ENCODE data around the gene ZNF519.

Gene ZNF519

GRCh38 chr18:14092625-14093306 lies 39.5 kb downstream of the ZNF519 start:
- DNase-seq, result no peak

- no peak for DNase-seq
These were observed 42.5 kb downstream of the ZNF519 start for GRCh38 chr18:14089781-14090180.

DNA sequence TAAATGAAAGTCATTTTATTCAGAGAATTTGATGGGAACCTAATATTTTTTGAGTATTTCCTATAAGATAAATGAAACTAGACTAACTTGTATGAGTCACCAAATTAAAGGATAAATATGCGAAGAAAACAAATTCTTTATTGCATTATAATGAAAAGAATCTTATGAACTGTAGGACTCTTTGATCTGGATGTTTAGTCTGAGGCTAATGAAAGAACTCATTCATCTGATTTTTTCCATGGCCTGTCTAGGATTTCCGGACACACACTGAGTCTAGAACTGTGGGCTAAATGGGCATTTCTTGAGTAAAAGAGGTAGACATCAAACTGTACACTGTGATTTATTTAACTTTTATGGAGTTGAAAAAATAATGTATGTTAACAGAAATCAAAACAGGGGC lies 43.0 kb downstream of the ZNF519 start:
- no peak for DNase-seq

DNA sequence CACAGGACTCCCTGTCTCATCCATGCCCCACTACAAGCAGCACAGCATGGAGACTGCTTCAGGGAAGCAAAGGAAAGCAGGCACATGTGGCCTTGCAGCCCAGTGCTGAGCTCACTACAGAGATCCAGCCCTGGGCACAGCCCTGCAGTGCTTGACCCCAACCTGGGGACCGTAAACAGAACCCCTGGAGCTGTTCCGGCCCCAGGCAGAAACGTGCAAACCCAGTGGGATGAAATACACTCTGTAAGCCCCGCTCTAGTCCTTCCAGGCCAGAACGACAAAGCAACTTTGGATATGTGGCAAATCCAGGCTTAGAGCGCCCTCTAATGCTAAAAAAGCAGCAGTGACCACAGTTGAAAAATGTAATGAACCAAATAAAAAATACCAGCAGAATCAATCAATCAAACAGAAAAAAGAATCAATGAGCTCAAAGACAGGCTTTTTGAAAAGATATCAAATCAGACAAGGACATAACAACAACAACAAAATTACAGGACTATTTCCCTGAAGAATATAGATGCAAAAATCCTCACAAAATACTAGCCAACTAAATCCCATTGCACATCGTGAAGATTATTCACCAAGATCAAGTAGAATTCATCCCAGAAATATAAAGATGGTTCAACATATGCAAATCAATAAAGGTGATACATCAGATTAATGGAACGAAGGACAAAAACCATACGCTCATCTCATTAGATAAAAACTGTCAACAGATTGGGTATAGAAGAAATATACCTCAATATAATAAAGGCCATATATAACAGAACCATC lies 45.6 kb downstream of the ZNF519 start:
- DNase-seq, result no peak

DNA sequence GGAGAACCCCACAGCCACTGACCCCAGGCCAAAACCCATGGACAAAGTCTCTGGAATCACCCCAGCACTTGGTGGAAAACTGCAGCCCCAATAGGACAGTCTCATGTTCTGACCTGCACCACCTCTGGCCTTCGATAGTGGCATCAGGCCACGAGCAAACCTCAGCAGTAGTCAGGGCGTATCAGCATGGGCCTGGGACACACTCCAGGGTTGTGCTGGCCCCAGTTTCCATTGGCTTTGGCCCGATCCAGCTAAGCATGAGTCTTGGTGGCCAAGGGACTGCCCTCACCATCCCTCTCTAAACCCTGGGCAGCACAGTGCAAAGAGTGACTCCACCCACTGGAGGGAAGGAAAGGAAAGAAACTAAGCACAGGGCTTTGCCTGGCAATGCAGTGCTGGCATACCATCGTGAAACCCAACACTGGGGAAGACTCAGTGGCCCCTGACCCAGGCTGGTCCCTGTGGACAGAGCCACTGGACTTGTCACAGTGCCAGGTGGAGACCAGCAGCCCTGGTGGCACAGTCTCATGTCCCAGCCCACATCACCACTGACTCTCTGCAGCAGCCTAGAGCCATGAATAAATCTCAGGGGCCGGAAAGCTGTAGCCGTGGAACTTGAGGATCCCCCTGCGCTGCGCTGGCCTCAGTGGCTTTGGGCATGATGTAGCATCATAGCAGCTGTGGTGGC lies 46.3 kb downstream of the ZNF519 start:
- DNase-seq, result no peak

DNA sequence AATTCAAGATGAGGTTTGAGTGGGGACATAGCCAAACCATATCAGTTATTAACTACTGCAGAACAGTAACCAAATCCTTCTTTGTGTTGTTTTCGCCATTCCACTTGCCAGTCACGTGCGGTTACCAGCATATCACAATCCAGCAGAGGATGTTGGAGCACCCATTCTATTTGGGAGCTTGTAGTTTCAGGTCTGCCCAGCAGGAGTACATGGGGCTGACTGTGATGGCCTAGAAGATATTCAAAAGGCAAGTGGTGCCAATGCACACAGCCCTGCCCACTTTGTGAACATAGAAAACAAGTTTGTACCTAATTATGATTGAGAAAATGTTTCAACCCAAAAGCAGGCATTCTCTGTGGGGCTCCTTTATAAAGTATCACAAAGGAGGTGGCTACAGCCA lies 57.0 kb downstream of the ZNF519 start:
- DNase-seq, result no peak

- no peak for DNase-seq
These were observed 58.0 kb downstream of the ZNF519 start for GRCh38 chr18:14074187-14074586.

DNA sequence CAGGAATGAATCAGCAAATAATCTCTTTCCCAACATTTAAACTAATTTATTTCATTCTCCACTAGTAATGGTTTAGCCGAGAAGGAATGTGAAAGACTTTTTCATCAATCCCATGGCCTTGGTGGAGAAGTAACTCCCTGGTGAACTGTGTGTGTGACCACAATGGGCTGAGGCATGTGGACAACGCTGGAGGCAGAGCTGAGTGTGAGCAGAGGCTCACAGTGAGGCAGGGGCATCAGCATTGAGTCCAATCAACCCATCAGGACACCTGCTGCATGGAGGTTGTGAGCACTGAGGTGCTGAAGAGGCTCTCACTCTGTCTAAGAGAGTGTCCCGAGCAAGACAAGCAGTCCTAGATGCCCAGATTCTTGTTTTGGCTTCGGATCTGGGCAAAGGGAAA lies 78.6 kb downstream of the ZNF519 start:
- DNase-seq, result no peak

Measured in NCI-H1417 treated with DMSO at 0.1 percent for 48 hours (cell line).